ENCODE results near the gene GDPD3.
"Not testable (repeated sequence)": the region's sequence is repeated elsewhere in the genome, so short reads cannot be mapped to it uniquely, and the experiment has no call there.

The GDPD3 gene

DNA sequence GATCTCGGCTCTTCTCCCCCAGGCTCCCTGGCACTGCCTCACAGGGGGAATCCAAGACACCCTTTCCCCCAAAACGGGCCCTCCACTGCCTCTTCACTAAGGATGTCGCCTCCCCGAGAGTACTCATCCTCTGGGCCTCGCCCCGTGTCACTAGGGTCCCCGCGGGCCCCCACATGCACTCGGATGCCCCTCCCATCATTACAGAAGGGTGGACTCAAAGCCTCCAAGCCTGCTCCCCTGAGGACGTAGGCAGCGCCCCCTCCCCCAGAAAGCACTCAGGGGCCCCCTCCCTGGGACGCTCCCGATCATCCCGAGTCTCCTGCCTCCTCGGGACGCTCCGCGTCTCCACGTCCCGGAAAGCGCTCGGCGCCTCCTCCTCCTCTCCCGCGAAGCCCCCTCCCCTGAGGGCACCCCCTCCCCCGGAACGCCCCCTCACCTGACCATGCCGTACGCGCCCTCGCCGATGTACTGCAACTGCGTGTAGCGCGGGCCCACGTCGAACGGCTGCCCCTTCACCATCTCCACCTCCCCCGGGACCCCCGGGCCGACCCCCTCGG is 9.3 kb upstream of the GDPD3 start:
- no peak for DNase-seq

GRCh38 chr16:30121741-30122571 is 8.6 kb upstream of the GDPD3 start:
- DNase-seq = peak; percentile 12 to 17

- DNase-seq = no peak
Observed at GRCh38 chr16:30120340-30121105, 7.2 kb upstream of the GDPD3 start.

GRCh38 chr16:30119428-30119827 is 6.1 kb upstream of the GDPD3 start:
- DNase-seq = no peak

GRCh38 chr16:30117768-30118167 is 4.4 kb upstream of the GDPD3 start:
- DNase-seq = no peak

GRCh38 chr16:30116291-30117207 is 3.2 kb upstream of the GDPD3 start:
- DNase-seq = no peak

DNA sequence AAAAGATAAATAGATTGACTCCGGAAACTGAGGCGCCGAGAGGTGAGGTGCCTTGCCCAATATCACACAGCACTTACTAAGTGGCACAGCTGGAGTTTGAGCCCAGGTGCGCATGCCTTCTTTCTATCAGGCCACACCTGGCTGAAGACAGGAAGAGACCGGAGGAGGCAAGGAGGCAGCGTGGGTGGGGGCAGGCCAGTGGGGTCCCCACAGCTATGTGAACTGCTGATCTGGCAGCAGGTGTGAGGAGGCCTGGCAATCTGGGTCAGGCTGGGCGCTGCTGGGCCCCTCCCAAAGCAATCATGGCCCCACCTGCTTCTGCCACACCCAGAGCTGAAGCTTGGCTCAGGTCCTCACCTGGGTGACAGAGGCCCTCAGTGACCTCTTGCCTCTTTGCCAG is 1.9 kb upstream of the GDPD3 start:
- no peak for DNase-seq

DNA sequence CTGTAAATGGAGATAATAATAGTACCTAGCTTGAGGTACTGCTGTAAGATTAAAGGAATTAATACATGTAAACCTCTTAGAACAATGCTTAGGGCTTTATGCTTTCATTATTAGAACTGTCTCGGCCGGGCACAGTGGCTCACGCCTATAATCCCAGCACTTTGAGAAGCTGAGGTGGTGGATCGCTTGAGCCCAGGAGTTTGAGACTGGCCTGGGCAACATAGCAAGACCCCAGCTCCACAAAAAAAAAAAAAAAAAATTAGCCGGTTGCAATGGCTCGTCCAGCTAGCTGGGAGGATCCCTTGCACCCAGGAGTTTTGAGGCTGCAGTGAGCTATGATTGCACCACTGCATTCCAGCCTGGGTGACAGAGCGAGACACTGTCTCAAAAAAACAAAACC is 1.5 kb upstream of the GDPD3 start:
- DNase-seq = not testable (repeated sequence)

GRCh38 chr16:30114411-30114810 is 1.1 kb upstream of the GDPD3 start:
- no peak for DNase-seq

GRCh38 chr16:30113711-30114333 is 485 bp upstream of the GDPD3 start:
- DNase-seq = no peak

DNA sequence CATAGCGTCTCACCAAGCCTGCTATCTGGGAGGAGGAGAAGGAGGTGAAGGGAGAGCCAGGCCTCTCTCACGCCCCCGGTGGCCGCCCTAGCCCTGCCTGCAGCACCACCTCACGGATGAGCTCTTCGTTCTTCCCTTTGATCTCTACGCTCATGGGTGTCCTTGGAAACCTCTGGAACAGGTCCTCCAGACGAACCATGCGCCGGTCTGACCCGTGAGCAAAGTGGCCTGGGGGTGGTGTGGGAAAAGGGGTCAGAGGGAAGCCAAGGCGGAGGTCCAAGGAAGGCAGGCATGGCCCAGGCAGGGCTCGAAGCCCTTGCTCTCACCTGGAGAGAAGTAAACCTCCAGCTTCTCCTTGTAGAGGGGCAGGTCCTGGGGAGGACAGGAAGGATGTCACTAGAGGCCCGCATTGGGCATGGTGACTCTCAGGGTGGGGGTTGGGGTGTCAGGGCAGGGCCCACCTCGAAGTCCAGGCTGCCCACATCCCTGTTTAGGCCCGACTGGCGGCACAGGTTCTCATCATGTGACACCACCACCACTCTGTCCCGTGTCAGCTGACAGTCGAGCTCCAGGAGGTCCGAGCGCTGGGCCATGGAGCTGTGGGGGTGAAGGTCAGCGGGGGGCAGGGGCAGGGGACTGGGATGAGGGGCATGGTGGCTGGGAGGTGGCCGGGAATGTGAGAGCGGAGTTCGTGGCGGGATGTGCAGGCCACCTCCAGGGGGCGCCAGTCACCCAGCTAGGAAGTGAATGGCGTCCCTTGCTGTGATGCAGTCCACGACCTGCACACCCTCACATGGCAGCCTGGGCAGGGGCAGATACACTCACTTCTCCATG is 923 bp downstream of the GDPD3 start:
- DNase-seq = no peak

DNA sequence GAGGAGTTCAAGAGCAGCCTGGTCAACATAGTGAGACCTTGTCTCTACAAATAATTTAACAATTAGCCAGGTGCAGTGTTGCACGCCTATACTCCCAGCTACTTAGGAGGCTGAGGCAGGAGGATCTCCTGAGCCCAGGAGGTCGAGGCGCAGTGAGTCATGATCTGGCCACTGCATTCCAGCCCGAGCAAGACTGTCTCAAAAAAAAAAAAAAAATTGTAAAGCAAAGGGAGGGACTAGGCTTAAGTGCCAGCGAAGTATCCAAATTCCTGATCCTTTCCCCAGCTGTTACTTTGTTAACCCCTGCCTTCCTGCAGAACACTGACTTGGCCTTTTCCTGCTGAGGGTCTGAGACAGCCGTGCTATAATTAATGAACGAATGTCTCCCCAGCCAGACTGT is 2.7 kb downstream of the GDPD3 start:
- no peak for DNase-seq

GRCh38 chr16:30108059-30108850 is 5.1 kb downstream of the GDPD3 start:
- no peak for DNase-seq

GRCh38 chr16:30104492-30104891 is 8.8 kb downstream of the GDPD3 start:
- no peak for DNase-seq

- no peak for DNase-seq
Observed at GRCh38 chr16:30104090-30104489, 9.2 kb downstream of the GDPD3 start.

- DNase-seq = no peak
Observed at GRCh38 chr16:30096862-30097563, 16.3 kb downstream of the GDPD3 start.

DNA sequence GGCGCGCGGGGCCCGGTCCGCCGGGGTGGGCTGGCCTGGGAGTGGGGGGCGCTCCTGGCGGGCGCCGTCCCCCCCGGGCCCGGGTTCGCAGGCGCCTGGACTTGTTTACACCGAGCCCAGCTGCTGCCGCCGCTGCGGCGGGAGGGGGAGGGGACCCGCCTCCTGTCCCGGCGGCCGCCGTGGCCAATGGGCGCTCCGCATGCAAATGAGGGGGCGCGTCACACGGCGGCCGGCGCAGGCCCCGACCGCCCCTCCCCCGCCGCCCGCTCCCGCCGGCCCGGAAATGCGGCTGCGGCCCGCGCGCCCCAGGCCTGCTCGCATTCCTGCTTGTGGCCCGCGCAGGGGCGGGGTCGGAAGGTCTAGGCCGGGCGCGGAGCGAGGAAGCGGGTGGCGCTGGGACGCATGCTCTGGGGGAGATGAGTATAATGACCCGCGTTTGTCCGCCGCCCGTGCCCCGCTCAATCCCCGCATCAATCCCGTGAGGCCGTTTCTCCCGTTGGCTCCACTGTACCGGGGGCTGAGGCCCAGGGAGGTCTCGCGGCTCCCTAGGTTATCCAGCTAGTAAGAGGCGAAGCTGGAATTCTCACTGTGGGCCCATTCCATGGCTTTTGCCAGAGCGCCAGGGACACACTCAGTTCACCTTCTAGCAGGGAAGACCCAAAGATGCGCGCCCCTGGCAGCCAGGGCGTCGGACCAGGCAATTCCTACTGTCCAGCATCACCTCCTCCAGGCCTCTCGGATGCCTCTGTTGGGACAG is 17.1 kb downstream of the GDPD3 start, which contains the start of gene YPEL3:
Gene YPEL3, minus strand, starts transcription at position 109 of the 757 bp plus-strand sequence. CDS start 731 bp downstream, outside the sequence.
- peak; percentile 84 to 91 for DNase-seq

DNA sequence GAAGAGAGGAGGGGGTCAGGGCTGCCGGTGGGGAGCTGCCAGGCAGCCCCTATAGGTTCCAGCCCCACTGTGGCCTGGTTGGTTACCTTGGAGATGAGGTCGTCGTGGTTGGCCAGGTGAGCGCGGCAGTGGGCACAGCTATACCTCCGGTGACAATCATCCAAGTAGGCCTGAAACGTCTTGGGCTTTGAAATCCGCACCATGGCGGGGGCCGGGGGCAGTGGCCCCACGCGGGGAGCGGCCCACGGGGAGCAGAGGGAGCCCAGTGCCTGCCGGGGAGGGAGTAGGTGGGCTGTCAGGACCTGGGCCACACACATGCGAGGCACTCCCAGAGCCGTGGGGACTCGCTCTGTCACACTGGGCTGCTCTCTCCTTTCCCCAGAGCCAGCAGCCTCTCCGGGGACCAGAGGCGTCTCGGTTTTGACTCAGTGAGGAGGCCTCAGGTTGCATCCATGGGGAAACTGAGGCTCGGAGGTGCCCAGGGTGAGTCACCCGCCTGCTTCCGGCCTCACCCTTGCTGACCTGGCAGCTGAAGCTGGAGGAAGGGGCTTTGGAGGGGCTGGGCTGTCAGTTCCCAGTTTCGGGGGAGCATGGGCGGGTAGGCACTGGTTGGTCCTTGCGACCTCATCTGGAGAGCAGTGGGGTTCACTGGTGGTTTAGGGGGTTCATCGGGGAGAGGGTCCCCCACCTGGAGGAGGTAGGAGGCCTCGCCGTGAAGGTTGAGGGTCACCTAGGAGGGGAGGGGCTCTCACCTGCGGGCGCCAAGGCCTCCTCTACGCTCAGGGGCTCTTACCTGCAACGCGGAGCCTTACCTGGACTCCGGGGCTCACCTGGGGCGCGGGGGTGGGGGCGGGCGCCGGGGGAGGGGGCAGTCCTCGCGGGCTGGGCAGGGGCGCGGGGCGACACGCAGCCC is 17.9 kb downstream of the GDPD3 start:
- DNase-seq = peak in 1 of 2 donors; percentile 5

Measured in hippocampal formation (tissue), 2 donors.